Stomach (tissue), 4 donors: ENCODE measurements around the gene TNRC6B.

Experiments used
- CTCF ChIP-seq, 7 experiments: fragments of 450-650 bp in 4 of 7; fragments of 200-600 bp in 3 of 7; sonication (generic) in 3 of 7; IDR thresholded peaks; one replicate each; pipeline ENCODE4 v1.5.1; 2016 to 2019; ENCODE audit warnings: antibody characterized with exemption in 7 of 7, control low read depth in 2 of 7, mild to moderate bottlenecking in 1 of 7
- POLR2AphosphoS5 ChIP-seq, 3 donors: sonication (generic); formaldehyde crosslinking; IDR thresholded peaks; one replicate each; pipeline ENCODE4 v1.6.1; 2016; ENCODE audit warnings: antibody characterized with exemption in 3 of 3

- TF ChIP-seq CTCF (IDR thresholded peaks at IDR 0.05) (no peak), POLR2AphosphoS5 (IDR thresholded peaks at IDR 0.05) (no peak)
These were observed 54.9 kb downstream of the TNRC6B start for GRCh38 chr22:40232624-40233023.
